Measurements from ENCODE around the gene PCDH8. TPM values are rescaled to one million over a fixed set of nuclear protein-coding genes. Genes with fewer than 3 reads are reported as not detected.

PCDH8 gene
- total RNA-seq, 1 experiment from 2014 or later: not detected

DNA sequence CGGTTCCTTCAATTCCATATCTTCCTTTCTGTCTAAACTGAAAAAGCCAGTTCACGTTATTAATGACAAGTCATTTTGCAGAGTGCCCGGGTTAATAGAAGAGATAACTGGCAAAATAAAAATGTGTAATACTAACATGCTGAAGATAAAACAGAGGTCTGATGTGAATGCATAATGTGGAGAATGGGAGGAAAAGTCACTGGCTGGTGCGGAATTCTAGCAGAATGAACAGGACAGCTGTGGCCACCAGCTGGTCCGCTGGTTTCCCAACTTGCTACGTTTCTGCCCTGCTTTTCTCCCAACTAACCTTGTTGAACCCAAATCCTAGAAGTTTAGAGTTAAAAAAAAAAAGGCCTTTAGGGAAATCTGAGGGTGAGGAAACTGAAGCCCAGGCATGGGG lies 42.4 kb downstream of the PCDH8 start (continued):
- no peak for TF ChIP-seq REST (IDR thresholded peaks at IDR 0.05; ENCODE audit: low read depth)
- TF ChIP-seq SP1 (IDR thresholded peaks at IDR 0.05; ENCODE audit: low read depth): no peak
- TF ChIP-seq FOSL1 (IDR thresholded peaks at IDR 0.05; ENCODE audit: low read depth): no peak

- ChIA-PET CTCF (no interaction called here), RAD21 (ENCODE audit: low non-redundant PET in 1 of 2, low total read pairs in 2 of 2, uncharacterized antibody in 2 of 2, unreplicated experiment in 2 of 2) (no interaction called here), POLR2A (no interaction called here)
- no peak overlapping the region for H3K4me2 ChIP-seq (ENCODE audit: low read length)
- ATAC-seq: no peak
- no peak overlapping the region for H2AFZ ChIP-seq (ENCODE audit: low read depth, low read length, poor library complexity, severe bottlenecking)
- no peak overlapping the region for H3K27ac ChIP-seq (ENCODE audit: low read depth, low read length)
- H3K36me3 ChIP-seq (ENCODE audit: control insufficient read depth in 1 of 2, insufficient read depth in 2 of 2, low read length in 2 of 2): no peaks in the 10 kb centered on the region
- H3K9ac ChIP-seq (ENCODE audit: low read length): no peak overlapping the region
- H3K79me2 ChIP-seq (ENCODE audit: insufficient read depth, low read length): no peaks in the 10 kb centered on the region
- no peak overlapping the region for H3K4me3 ChIP-seq (replicated peaks in 1 of 2; ENCODE audit: low read depth in 1 of 2, low read length in 2 of 2)
- intact Hi-C loops (cut with micrococcal nuclease): loop anchor here (10.0 kb wide), 1 partner anchor 459 kb away; no protein-coding TSS in a partner anchor
- H3K9me2 ChIP-seq (ENCODE audit: insufficient read depth): no peaks in the 10 kb centered on the region
- no peaks in the 10 kb centered on the region for H4K20me1 ChIP-seq (ENCODE audit: insufficient read depth)
- DNase-seq (ENCODE audit: low read depth, low spot score): no peak
- BruUV-seq (replicated peaks): no TSS peak
- no peaks in the 10 kb centered on the region for H3K9me3 ChIP-seq (ENCODE audit: control insufficient read depth in 1 of 2, insufficient read depth in 1 of 2, low read depth in 1 of 2, low read length in 2 of 2)
- H3K27me3 ChIP-seq (ENCODE audit: insufficient read depth, low read length): peaks cover 9% of the 10 kb centered on the region; the same call in 1 of the 2 replicates
- H3K4me1 ChIP-seq (ENCODE audit: control insufficient read depth in 1 of 2, insufficient read depth in 2 of 2, low read length in 2 of 2): no peaks in the 10 kb centered on the region
- TF ChIP-seq POLR2AphosphoS5 (IDR thresholded peaks at IDR 0.05; ENCODE audit: low read depth, low read length) (no peak), RAD21 (IDR thresholded peaks at IDR 0.05; ENCODE audit: low read depth) (no peak), POLR2A (IDR thresholded peaks at IDR 0.05; ENCODE audit: borderline replicate concordance, extremely low read depth, insufficient read depth, insufficient read length) (no peak), CBX3 (IDR thresholded peaks at IDR 0.05; ENCODE audit: low read depth) (no peak), SRF (IDR thresholded peaks at IDR 0.05; ENCODE audit: low read depth) (no peak), MAX (IDR thresholded peaks at IDR 0.05) (no peak), ZNF274 (IDR thresholded peaks at IDR 0.05; ENCODE audit: low read depth, low read length) (no peak), CEBPB (IDR thresholded peaks at IDR 0.05; ENCODE audit: low read depth) (no peak), SIN3A (IDR thresholded peaks at IDR 0.05; ENCODE audit: low read depth) (no peak), EZH2 (IDR thresholded peaks at IDR 0.05) (no peak), EGR1 (IDR thresholded peaks at IDR 0.05; ENCODE audit: low read depth) (no peak), SP1 (IDR thresholded peaks at IDR 0.05; ENCODE audit: low read depth) (no peak), REST (IDR thresholded peaks at IDR 0.05; ENCODE audit: low read depth) (no peak), FOSL1 (IDR thresholded peaks at IDR 0.05; ENCODE audit: low read depth) (no peak)
- TF ChIP-seq, protein P1, sequence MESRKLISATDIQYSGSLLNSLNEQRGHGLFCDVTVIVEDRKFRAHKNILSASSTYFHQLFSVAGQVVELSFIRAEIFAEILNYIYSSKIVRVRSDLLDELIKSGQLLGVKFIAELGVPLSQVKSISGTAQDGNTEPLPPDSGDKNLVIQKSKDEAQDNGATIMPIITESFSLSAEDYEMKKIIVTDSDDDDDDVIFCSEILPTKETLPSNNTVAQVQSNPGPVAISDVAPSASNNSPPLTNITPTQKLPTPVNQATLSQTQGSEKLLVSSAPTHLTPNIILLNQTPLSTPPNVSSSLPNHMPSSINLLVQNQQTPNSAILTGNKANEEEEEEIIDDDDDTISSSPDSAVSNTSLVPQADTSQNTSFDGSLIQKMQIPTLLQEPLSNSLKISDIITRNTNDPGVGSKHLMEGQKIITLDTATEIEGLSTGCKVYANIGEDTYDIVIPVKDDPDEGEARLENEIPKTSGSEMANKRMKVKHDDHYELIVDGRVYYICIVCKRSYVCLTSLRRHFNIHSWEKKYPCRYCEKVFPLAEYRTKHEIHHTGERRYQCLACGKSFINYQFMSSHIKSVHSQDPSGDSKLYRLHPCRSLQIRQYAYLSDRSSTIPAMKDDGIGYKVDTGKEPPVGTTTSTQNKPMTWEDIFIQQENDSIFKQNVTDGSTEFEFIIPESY (IDR thresholded peaks at IDR 0.05; ENCODE audit: extremely low read depth, insufficient replicate concordance, low read length): no peak
Observed at GRCh38 chr13:52804202-52804641, 44.2 kb downstream of the PCDH8 start.

Data from HCT116 (cell line).